ENCODE results near the gene APCDD1L.

APCDD1L gene

GRCh38 chr20:58492074-58492718, 23.0 kb downstream of the APCDD1L start:
- DNase-seq (ENCODE audit: low read depth, low spot score): no peak

- no peak for DNase-seq (ENCODE audit: low read depth, low spot score)
Measured at GRCh38 chr20:58486207-58486606, 29.0 kb downstream of the APCDD1L start.

- DNase-seq (ENCODE audit: low read depth, low spot score): no peak
Measured at GRCh38 chr20:58485393-58485792, 29.8 kb downstream of the APCDD1L start.

GRCh38 chr20:58483470-58483869, 31.7 kb downstream of the APCDD1L start:
- DNase-seq (ENCODE audit: low read depth, low spot score): no peak

GRCh38 chr20:58483051-58483450, 32.1 kb downstream of the APCDD1L start:
- DNase-seq (ENCODE audit: low read depth, low spot score): no peak

GRCh38 chr20:58482416-58482815, 32.8 kb downstream of the APCDD1L start:
- peak; percentile 26 for DNase-seq (ENCODE audit: low read depth, low spot score)

- DNase-seq (ENCODE audit: low read depth, low spot score): peak; percentile 78
Measured at GRCh38 chr20:58481481-58482021, 33.6 kb downstream of the APCDD1L start.

- no peak for DNase-seq (ENCODE audit: low read depth, low spot score)
Measured at GRCh38 chr20:58480551-58481336, 34.5 kb downstream of the APCDD1L start.

- no peak for DNase-seq (ENCODE audit: low read depth, low spot score)
Measured at GRCh38 chr20:58479726-58480440, 35.3 kb downstream of the APCDD1L start.

GRCh38 chr20:58478141-58478805, 36.9 kb downstream of the APCDD1L start:
- DNase-seq (ENCODE audit: low read depth, low spot score): no peak

GRCh38 chr20:58475466-58475865, 39.7 kb downstream of the APCDD1L start:
- DNase-seq (ENCODE audit: low read depth, low spot score): no peak

- DNase-seq (ENCODE audit: low read depth, low spot score): no peak
Measured at GRCh38 chr20:58473453-58474425, 41.5 kb downstream of the APCDD1L start.

GRCh38 chr20:58472273-58473018, 42.8 kb downstream of the APCDD1L start:
- no peak for DNase-seq (ENCODE audit: low read depth, low spot score)

GRCh38 chr20:58471193-58472164, 43.7 kb downstream of the APCDD1L start:
- DNase-seq (ENCODE audit: low read depth, low spot score): no peak

- DNase-seq (ENCODE audit: low read depth, low spot score): no peak
Measured at GRCh38 chr20:58470336-58471192, 44.6 kb downstream of the APCDD1L start.

- no peak for DNase-seq (ENCODE audit: low read depth, low spot score)
Measured at GRCh38 chr20:58469616-58470015, 45.6 kb downstream of the APCDD1L start.
